GM18502 (cell line): Measurements from ENCODE around the gene POU6F2.
"Not testable (repeated sequence)": the region's sequence is repeated elsewhere in the genome, so short reads cannot be mapped to it uniquely, and the experiment has no call there.

Experiments
- ATAC-seq: cut with Tn5 transposase; IDR thresholded peaks from one replicate; pipeline ENCODE4 v1.9.1; 2021; ENCODE audit warnings: mild to moderate bottlenecking; ENCODE audit not compliant: unreplicated experiment, poor library complexity

POU6F2 gene

GRCh38 chr7:38977685-38978084 lies at the start of gene POU6F2:
TSS of gene POU6F2 (plus strand) at chr7:38977909. CDS start at chr7:38977954, 45 bp downstream.
- no peak for ATAC-seq

GRCh38 chr7:38928506-38928905 lies 49.2 kb upstream of the POU6F2 start:
- no peak for ATAC-seq

- ATAC-seq = no peak
Measured at GRCh38 chr7:38929460-38930171, 48.1 kb upstream of the POU6F2 start.

GRCh38 chr7:38932509-38933168 lies 45.1 kb upstream of the POU6F2 start:
- peak; percentile 92 for ATAC-seq

- ATAC-seq = no peak
Measured at GRCh38 chr7:38934051-38934450, 43.7 kb upstream of the POU6F2 start.

- ATAC-seq = no peak
Measured at GRCh38 chr7:38934536-38934935, 43.2 kb upstream of the POU6F2 start.

GRCh38 chr7:38936641-38937040 lies 41.1 kb upstream of the POU6F2 start:
- no peak for ATAC-seq

GRCh38 chr7:38938001-38938485 lies 39.7 kb upstream of the POU6F2 start:
- no peak for ATAC-seq

GRCh38 chr7:38938589-38938988 lies 39.1 kb upstream of the POU6F2 start:
- no peak for ATAC-seq

GRCh38 chr7:38940774-38941173 lies 36.9 kb upstream of the POU6F2 start:
- no peak for ATAC-seq

GRCh38 chr7:38942431-38943051 lies 35.2 kb upstream of the POU6F2 start:
- ATAC-seq = no peak

- not testable (repeated sequence) for ATAC-seq
Measured at GRCh38 chr7:38947541-38947940, 30.2 kb upstream of the POU6F2 start.

- no peak for ATAC-seq
Measured at GRCh38 chr7:38950309-38950708, 27.4 kb upstream of the POU6F2 start.

- ATAC-seq = no peak
Measured at GRCh38 chr7:38951213-38951612, 26.5 kb upstream of the POU6F2 start.

GRCh38 chr7:38953227-38953626 lies 24.5 kb upstream of the POU6F2 start:
- no peak for ATAC-seq

GRCh38 chr7:38953971-38954370 lies 23.7 kb upstream of the POU6F2 start:
- no peak for ATAC-seq

GRCh38 chr7:38955892-38956291 lies 21.8 kb upstream of the POU6F2 start:
- ATAC-seq = no peak

- no peak for ATAC-seq
Measured at GRCh38 chr7:38962028-38962427, 15.7 kb upstream of the POU6F2 start.

- ATAC-seq = no peak
Measured at GRCh38 chr7:38964921-38965320, 12.8 kb upstream of the POU6F2 start.

GRCh38 chr7:38973760-38974159 lies 3.9 kb upstream of the POU6F2 start:
- ATAC-seq = no peak

GRCh38 chr7:38975944-38976392 lies 1.7 kb upstream of the POU6F2 start:
- ATAC-seq = no peak
